Measurements from ENCODE around the gene URI1.
"Not testable (repeated sequence)": the region's sequence is repeated elsewhere in the genome, so short reads cannot be mapped to it uniquely, and the experiment has no call there.

Gene URI1

GRCh38 chr19:30024091-30024490 is 82.1 kb downstream of the URI1 start:
- no peak for DNase-seq (ENCODE audit: low read depth)

- no peak for DNase-seq (ENCODE audit: low read depth)
Measured at GRCh38 chr19:30026933-30027332, 84.9 kb downstream of the URI1 start.

GRCh38 chr19:30028118-30028991 is 86.3 kb downstream of the URI1 start:
- no peak for DNase-seq (ENCODE audit: low read depth)

- no peak for DNase-seq (ENCODE audit: low read depth)
Measured at GRCh38 chr19:30028992-30029343, 86.9 kb downstream of the URI1 start.

- no peak for DNase-seq (ENCODE audit: low read depth)
Measured at GRCh38 chr19:30029721-30030510, 87.9 kb downstream of the URI1 start.

- DNase-seq (ENCODE audit: low read depth) = no peak
Measured at GRCh38 chr19:30034321-30034720, 92.3 kb downstream of the URI1 start.

GRCh38 chr19:30036154-30037129 is 94.4 kb downstream of the URI1 start:
- DNase-seq (ENCODE audit: low read depth) = no peak

- DNase-seq (ENCODE audit: low read depth) = no peak
Measured at GRCh38 chr19:30037835-30038234, 95.8 kb downstream of the URI1 start.

- not testable (repeated sequence) for DNase-seq (ENCODE audit: low read depth)
Measured at GRCh38 chr19:30041931-30042330, 99.9 kb downstream of the URI1 start.

GRCh38 chr19:30043008-30043407 is 101.0 kb downstream of the URI1 start:
- not testable (repeated sequence) for DNase-seq (ENCODE audit: low read depth)

- DNase-seq (ENCODE audit: low read depth) = no peak
Measured at GRCh38 chr19:30044273-30045248, 102.5 kb downstream of the URI1 start.

GRCh38 chr19:30046522-30046921 is 104.5 kb downstream of the URI1 start:
- no peak for DNase-seq (ENCODE audit: low read depth)

- DNase-seq (ENCODE audit: low read depth) = no peak
Measured at GRCh38 chr19:30047432-30047831, 105.4 kb downstream of the URI1 start.

GRCh38 chr19:30049226-30049625 is 107.2 kb downstream of the URI1 start:
- no peak for DNase-seq (ENCODE audit: low read depth)

- no peak for DNase-seq (ENCODE audit: low read depth)
Measured at GRCh38 chr19:30049846-30050667, 108.0 kb downstream of the URI1 start.

GRCh38 chr19:30052122-30053075 is 110.4 kb downstream of the URI1 start:
- DNase-seq (ENCODE audit: low read depth) = no peak

- no peak for DNase-seq (ENCODE audit: low read depth)
Measured at GRCh38 chr19:30053558-30053957, 111.5 kb downstream of the URI1 start.

GRCh38 chr19:30054210-30054609 is 112.2 kb downstream of the URI1 start:
- DNase-seq (ENCODE audit: low read depth) = no peak

- DNase-seq (ENCODE audit: low read depth) = no peak
Measured at GRCh38 chr19:30056580-30056979, 114.5 kb downstream of the URI1 start.

Data from activated T-cell treated with anti-CD3 and anti-CD28 coated beads for 24 hours (primary cell).